ENCODE results near the gene HOXC9. TPM values are rescaled to one million over a fixed set of nuclear protein-coding genes. Genes with fewer than 3 reads are reported as not detected.

Gene HOXC9
- total and polyA plus RNA-seq, 2 experiments from 2014 or later: not detected

GRCh38 chr12:54042970-54043853, 43.3 kb downstream of the HOXC9 start:
- no peak for TF ChIP-seq CTCF (IDR thresholded peaks at IDR 0.05; ENCODE audit: low read depth, low read length)
- Histone ChIP-seq H3K4me1 (ENCODE audit: low read depth) (no peaks in the 10 kb centered on the region), H3K27me3 (peaks cover 100% of the 10 kb centered on the region), H3K9me3 (ENCODE audit: low read depth) (no peaks in the 10 kb centered on the region), H3K36me3 (no peaks in the 10 kb centered on the region), H3K4me3 (no peak overlapping the region), H3K27ac (no peak overlapping the region)
- DNase-seq (ENCODE audit: low read depth in 1 of 2, low spot score in 1 of 2): no peak

GRCh38 chr12:54044425-54045103, 44.6 kb downstream of the HOXC9 start:
- Histone ChIP-seq H3K4me3 (no peak overlapping the region), H3K36me3 (no peaks in the 10 kb centered on the region), H3K4me1 (ENCODE audit: low read depth) (no peaks in the 10 kb centered on the region), H3K9me3 (ENCODE audit: low read depth) (no peaks in the 10 kb centered on the region), H3K27me3 (peaks cover 100% of the 10 kb centered on the region), H3K27ac (no peak overlapping the region)
- no peak for DNase-seq (ENCODE audit: low read depth in 1 of 2, low spot score in 1 of 2)
- TF ChIP-seq CTCF (IDR thresholded peaks at IDR 0.05; ENCODE audit: low read depth, low read length): no peak

- Histone ChIP-seq H3K4me1 (ENCODE audit: low read depth) (no peaks in the 10 kb centered on the region), H3K27ac (no peak overlapping the region), H3K27me3 (peaks cover 100% of the 10 kb centered on the region), H3K36me3 (no peaks in the 10 kb centered on the region), H3K4me3 (no peak overlapping the region), H3K9me3 (ENCODE audit: low read depth) (no peaks in the 10 kb centered on the region)
- no peak for TF ChIP-seq CTCF (IDR thresholded peaks at IDR 0.05; ENCODE audit: low read depth, low read length)
- DNase-seq (ENCODE audit: low read depth in 1 of 2, low spot score in 1 of 2): no peak
These were observed 45.4 kb downstream of the HOXC9 start for GRCh38 chr12:54045401-54045800.

- Histone ChIP-seq H3K27ac (no peak overlapping the region), H3K4me3 (no peak overlapping the region), H3K4me1 (ENCODE audit: low read depth) (no peaks in the 10 kb centered on the region), H3K9me3 (ENCODE audit: low read depth) (no peaks in the 10 kb centered on the region), H3K36me3 (no peaks in the 10 kb centered on the region), H3K27me3 (peaks cover 100% of the 10 kb centered on the region)
- DNase-seq (ENCODE audit: low read depth in 1 of 2, low spot score in 1 of 2): no peak
- no peak for TF ChIP-seq CTCF (IDR thresholded peaks at IDR 0.05; ENCODE audit: low read depth, low read length)
These were observed 46.0 kb downstream of the HOXC9 start for GRCh38 chr12:54045868-54046521.

- Histone ChIP-seq H3K9me3 (ENCODE audit: low read depth) (no peaks in the 10 kb centered on the region), H3K4me3 (no peak overlapping the region), H3K27me3 (peaks cover 100% of the 10 kb centered on the region), H3K36me3 (no peaks in the 10 kb centered on the region), H3K4me1 (ENCODE audit: low read depth) (no peaks in the 10 kb centered on the region), H3K27ac (no peak overlapping the region)
- TF ChIP-seq CTCF (IDR thresholded peaks at IDR 0.05; ENCODE audit: low read depth, low read length): no peak
- DNase-seq (ENCODE audit: low read depth in 1 of 2, low spot score in 1 of 2): no peak
These were observed 46.8 kb downstream of the HOXC9 start for GRCh38 chr12:54046809-54047159.

Measured in cardiac muscle cell (in vitro differentiated cells and primary cell).